Measurements from ENCODE around the gene EP300.

DNA sequence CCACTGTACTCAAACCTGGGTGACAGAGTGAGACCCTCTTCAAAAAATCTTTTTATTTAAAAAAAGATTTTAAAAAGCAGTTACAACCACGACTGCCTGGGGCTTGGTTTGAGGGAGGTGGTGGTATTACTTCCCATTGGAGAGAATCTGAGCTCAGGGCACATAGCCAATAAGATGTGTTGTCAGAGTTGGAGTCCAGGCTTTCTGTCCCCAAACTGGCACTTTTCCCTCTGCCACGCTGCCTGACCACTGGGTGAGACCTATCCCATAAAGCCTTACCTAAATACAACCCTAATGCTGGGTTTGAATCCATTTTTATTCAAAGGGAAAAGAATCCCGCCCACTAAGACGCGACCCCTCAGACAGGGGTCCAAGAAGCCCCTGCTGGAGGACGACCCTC is 136.8 kb downstream of the EP300 start:
- TF ChIP-seq, protein P1, sequence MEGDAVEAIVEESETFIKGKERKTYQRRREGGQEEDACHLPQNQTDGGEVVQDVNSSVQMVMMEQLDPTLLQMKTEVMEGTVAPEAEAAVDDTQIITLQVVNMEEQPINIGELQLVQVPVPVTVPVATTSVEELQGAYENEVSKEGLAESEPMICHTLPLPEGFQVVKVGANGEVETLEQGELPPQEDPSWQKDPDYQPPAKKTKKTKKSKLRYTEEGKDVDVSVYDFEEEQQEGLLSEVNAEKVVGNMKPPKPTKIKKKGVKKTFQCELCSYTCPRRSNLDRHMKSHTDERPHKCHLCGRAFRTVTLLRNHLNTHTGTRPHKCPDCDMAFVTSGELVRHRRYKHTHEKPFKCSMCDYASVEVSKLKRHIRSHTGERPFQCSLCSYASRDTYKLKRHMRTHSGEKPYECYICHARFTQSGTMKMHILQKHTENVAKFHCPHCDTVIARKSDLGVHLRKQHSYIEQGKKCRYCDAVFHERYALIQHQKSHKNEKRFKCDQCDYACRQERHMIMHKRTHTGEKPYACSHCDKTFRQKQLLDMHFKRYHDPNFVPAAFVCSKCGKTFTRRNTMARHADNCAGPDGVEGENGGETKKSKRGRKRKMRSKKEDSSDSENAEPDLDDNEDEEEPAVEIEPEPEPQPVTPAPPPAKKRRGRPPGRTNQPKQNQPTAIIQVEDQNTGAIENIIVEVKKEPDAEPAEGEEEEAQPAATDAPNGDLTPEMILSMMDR (IDR thresholded peaks at IDR 0.05): no peak
- TF ChIP-seq POLR2AphosphoS5 (IDR thresholded peaks at IDR 0.05): no peak

Measured in esophagus muscularis mucosa (tissue), 3 donors.